ENCODE measurements around the gene UBAP1.
"Not testable (repeated sequence)": the region's sequence is repeated elsewhere in the genome, so short reads cannot be mapped to it uniquely, and the experiment has no call there.

UBAP1 gene

GRCh38 chr9:34226144-34226760 is 47.4 kb downstream of the UBAP1 start:
- not testable (repeated sequence) for DNase-seq (ENCODE audit: low spot score)

GRCh38 chr9:34227445-34227844 is 48.6 kb downstream of the UBAP1 start:
- DNase-seq (ENCODE audit: low spot score) = no peak

- no peak for DNase-seq (ENCODE audit: low spot score)
Measured at GRCh38 chr9:34230556-34230955, 51.7 kb downstream of the UBAP1 start.

- no peak for DNase-seq (ENCODE audit: low spot score)
Measured at GRCh38 chr9:34232201-34232600, 53.4 kb downstream of the UBAP1 start.

- DNase-seq (ENCODE audit: low spot score) = no peak
Measured at GRCh38 chr9:34233672-34234071, 54.8 kb downstream of the UBAP1 start.

- DNase-seq (ENCODE audit: low spot score) = no peak
Measured at GRCh38 chr9:34237836-34238235, 59.0 kb downstream of the UBAP1 start.

- no peak for DNase-seq (ENCODE audit: low spot score)
Measured at GRCh38 chr9:34240006-34240405, 61.2 kb downstream of the UBAP1 start.

GRCh38 chr9:34242830-34243229 is 64.0 kb downstream of the UBAP1 start:
- DNase-seq (ENCODE audit: low spot score) = no peak

GRCh38 chr9:34245212-34245611 is 66.4 kb downstream of the UBAP1 start:
- DNase-seq (ENCODE audit: low spot score) = not testable (repeated sequence)

GRCh38 chr9:34246453-34246852 is 67.6 kb downstream of the UBAP1 start:
- no peak for DNase-seq (ENCODE audit: low spot score)

GRCh38 chr9:34247782-34248181 is 68.9 kb downstream of the UBAP1 start:
- DNase-seq (ENCODE audit: low spot score) = not testable (repeated sequence)

GRCh38 chr9:34249274-34249673 is 70.4 kb downstream of the UBAP1 start:
- no peak for DNase-seq (ENCODE audit: low spot score)

GRCh38 chr9:34250721-34251120 is 71.9 kb downstream of the UBAP1 start:
- no peak for DNase-seq (ENCODE audit: low spot score)

- DNase-seq (ENCODE audit: low spot score) = no peak
Measured at GRCh38 chr9:34252016-34252415, 73.2 kb downstream of the UBAP1 start.

GRCh38 chr9:34252670-34253459 is 74.0 kb downstream of the UBAP1 start:
- peak; percentile 67 for DNase-seq (ENCODE audit: low spot score)

GRCh38 chr9:34253460-34253837 is 74.6 kb downstream of the UBAP1 start:
- DNase-seq (ENCODE audit: low spot score) = no peak

GRCh38 chr9:34254141-34254913 is 75.5 kb downstream of the UBAP1 start:
- DNase-seq (ENCODE audit: low spot score) = no peak

GRCh38 chr9:34254966-34255825 is 76.4 kb downstream of the UBAP1 start:
- no peak for DNase-seq (ENCODE audit: low spot score)

GRCh38 chr9:34256104-34256503 is 77.3 kb downstream of the UBAP1 start:
- DNase-seq (ENCODE audit: low spot score) = no peak

- DNase-seq (ENCODE audit: low spot score) = no peak
Measured at GRCh38 chr9:34256987-34257585, 78.2 kb downstream of the UBAP1 start.

- DNase-seq (ENCODE audit: low spot score) = no peak
Measured at GRCh38 chr9:34259315-34259714, 80.5 kb downstream of the UBAP1 start.

GRCh38 chr9:34262971-34263370 is 84.1 kb downstream of the UBAP1 start:
- DNase-seq (ENCODE audit: low spot score) = no peak

Measured in activated CD4-positive, alpha-beta T cell treated with anti-CD3 and anti-CD28 coated beads, Interleukin-2, Interleukin-4, amounts not matched to agents 100 ng/mL and 50 ng/mL, durations not matched to agents 16 hours and 8 hours (primary cell).